OCI-LY1 (cell line): ENCODE results near the gene ACTR5.

Source experiments
- EZH2 ChIP-seq: fragments of 200-600 bp; sonication (generic), shearing (Covaris generic); IDR thresholded peaks from 2 replicates; pipeline ENCODE4 v1.8.0; 2017; ENCODE audit warnings: borderline replicate concordance, mixed run types, mild to moderate bottlenecking, antibody characterized with exemption, low read length, moderate library complexity, mixed read lengths
- TF ChIP-seq, protein P1 (sequence below): fragments of 200-600 bp; sonication (generic), shearing (Covaris generic); IDR thresholded peaks from 2 replicates; pipeline ENCODE4 v1.5.1; 2017; ENCODE audit warnings: mild to moderate bottlenecking, antibody characterized with exemption, low read length, moderate library complexity, mixed read lengths

DNA sequence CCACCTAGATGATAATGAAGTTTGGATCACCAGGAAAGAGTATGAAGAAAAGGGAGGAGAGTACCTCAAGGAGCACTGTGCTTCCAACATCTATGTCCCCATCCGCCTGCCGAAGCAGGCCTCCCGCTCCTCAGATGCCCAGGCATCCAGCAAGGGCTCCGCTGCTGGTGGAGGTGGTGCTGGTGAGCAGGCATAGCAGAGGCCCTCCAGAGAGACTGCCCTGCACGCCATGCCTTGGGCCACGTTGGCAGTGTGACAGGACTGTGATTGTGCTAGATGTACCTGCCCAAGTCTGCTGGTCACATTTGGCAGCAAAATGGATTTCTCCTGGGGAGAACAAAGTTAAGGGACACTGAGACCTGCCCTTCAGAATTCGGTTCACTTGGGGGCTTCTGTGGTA lies 23.4 kb downstream of the ACTR5 start:
- TF ChIP-seq, protein P1, sequence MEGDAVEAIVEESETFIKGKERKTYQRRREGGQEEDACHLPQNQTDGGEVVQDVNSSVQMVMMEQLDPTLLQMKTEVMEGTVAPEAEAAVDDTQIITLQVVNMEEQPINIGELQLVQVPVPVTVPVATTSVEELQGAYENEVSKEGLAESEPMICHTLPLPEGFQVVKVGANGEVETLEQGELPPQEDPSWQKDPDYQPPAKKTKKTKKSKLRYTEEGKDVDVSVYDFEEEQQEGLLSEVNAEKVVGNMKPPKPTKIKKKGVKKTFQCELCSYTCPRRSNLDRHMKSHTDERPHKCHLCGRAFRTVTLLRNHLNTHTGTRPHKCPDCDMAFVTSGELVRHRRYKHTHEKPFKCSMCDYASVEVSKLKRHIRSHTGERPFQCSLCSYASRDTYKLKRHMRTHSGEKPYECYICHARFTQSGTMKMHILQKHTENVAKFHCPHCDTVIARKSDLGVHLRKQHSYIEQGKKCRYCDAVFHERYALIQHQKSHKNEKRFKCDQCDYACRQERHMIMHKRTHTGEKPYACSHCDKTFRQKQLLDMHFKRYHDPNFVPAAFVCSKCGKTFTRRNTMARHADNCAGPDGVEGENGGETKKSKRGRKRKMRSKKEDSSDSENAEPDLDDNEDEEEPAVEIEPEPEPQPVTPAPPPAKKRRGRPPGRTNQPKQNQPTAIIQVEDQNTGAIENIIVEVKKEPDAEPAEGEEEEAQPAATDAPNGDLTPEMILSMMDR, result no peak
- no peak for TF ChIP-seq EZH2
